ENCODE data around the gene OR8H3.
"Not testable (repeated sequence)": the region's sequence is repeated elsewhere in the genome, so short reads cannot be mapped to it uniquely, and the experiment has no call there.

The OR8H3 gene

GRCh38 chr11:56122073-56122472 is at the start of gene OR8H3:
OR8H3 (plus strand) TSS chr11:56122373; CDS start chr11:56122373, 0 bp downstream.
- no peak for DNase-seq (ENCODE audit: low read depth in 3 of 3, low spot score in 1 of 3)

- no peak for DNase-seq (ENCODE audit: low read depth in 3 of 3, low spot score in 1 of 3)
Observed at GRCh38 chr11:56089697-56090096, 32.5 kb upstream of the OR8H3 start.

- no peak for DNase-seq (ENCODE audit: low read depth in 3 of 3, low spot score in 1 of 3)
Observed at GRCh38 chr11:56093008-56093407, 29.2 kb upstream of the OR8H3 start, which contains the start of gene OR8I2. OR8I2 (plus strand) TSS chr11:56093308; CDS start chr11:56093308, 0 bp downstream.

- DNase-seq (ENCODE audit: low read depth in 3 of 3, low spot score in 1 of 3): no peak
Observed at GRCh38 chr11:56103210-56103737, 18.9 kb upstream of the OR8H3 start, which contains the start of gene OR8H2. OR8H2 (plus strand) TSS chr11:56103687; CDS start chr11:56105043, 1,356 bp downstream.

GRCh38 chr11:56140151-56140661 is 18.0 kb downstream of the OR8H3 start, which contains the start of gene OR8J3:
OR8J3 (minus strand) TSS chr11:56140201; CDS start chr11:56137718, 2,483 bp downstream.
- DNase-seq (ENCODE audit: low read depth in 3 of 3, low spot score in 1 of 3): no peak

- DNase-seq (ENCODE audit: low read depth in 3 of 3, low spot score in 1 of 3): not testable (repeated sequence)
Observed at GRCh38 chr11:56143681-56144080, 21.5 kb downstream of the OR8H3 start.

GRCh38 chr11:56151376-56151775 is 29.2 kb downstream of the OR8H3 start:
- no peak for DNase-seq (ENCODE audit: low read depth in 3 of 3, low spot score in 1 of 3)

- no peak for DNase-seq (ENCODE audit: low read depth in 3 of 3, low spot score in 1 of 3)
Observed at GRCh38 chr11:56152333-56152732, 30.2 kb downstream of the OR8H3 start.

- no peak for DNase-seq (ENCODE audit: low read depth in 3 of 3, low spot score in 1 of 3)
Observed at GRCh38 chr11:56160217-56160616, 38.0 kb downstream of the OR8H3 start, which contains the start of gene OR8K5. OR8K5 (minus strand) TSS chr11:56160317; CDS start chr11:56160317, 0 bp downstream.

GRCh38 chr11:56163804-56164203 is 41.6 kb downstream of the OR8H3 start:
- no peak for DNase-seq (ENCODE audit: low read depth in 3 of 3, low spot score in 1 of 3)

- no peak for DNase-seq (ENCODE audit: low read depth in 3 of 3, low spot score in 1 of 3)
Observed at GRCh38 chr11:56172256-56172830, 50.2 kb downstream of the OR8H3 start.

Measured in stimulated activated CD4-positive, alpha-beta T cell treated with anti-CD3 and anti-CD28 coated beads, TNF-alpha, amount 100 ng/mL, for 1 hour (primary cell).